Activated CD4-positive, CD25-positive, alpha-beta regulatory T cell (primary cell): Measurements from ENCODE around the gene SLC10A4.

Experiments
- DNase-seq, 4 experiments: peaks; one replicate each; lab custom pipeline; 2025; lab: John Stamatoyannopoulos, UW

SLC10A4 gene

DNA sequence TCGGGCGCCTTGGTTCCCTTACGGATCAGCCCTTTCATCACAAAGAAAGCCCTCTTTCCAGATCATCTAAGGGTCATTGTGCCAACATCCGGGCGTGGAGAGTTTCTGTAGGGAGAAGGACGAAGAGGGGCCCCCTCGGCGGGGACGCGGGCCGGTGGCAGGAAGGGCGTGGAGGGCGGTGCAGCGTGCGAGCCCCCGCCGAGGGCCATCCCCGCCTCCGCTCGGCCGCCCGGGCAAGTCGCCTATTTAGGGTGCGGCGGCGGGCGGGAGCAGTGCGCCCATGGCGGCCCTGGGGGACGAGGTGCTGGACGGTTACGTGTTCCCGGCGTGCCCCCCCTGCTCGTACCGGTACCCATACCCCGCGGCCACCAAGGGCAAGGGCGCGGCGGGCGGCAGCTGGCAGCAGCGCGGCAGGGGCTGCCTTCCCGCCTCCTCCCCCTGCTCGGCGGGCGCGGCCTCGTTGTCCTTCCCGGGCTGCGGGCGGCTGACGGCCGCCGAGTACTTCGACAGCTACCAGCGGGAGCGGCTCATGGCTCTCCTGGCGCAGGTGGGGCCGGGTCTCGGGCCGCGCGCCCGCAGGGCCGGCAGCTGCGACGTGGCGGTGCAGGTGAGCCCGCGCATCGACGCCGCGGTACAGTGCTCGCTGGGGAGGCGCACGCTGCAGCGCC, 7.0 kb downstream of the SLC10A4 start, which contains the start of gene ZAR1:
TSS of gene ZAR1 (plus strand) at position 241 of the 668 bp plus-strand sequence. CDS start at position 281, 40 bp downstream.
- no peak for DNase-seq

GRCh38 chr4:48490680-48491513, 7.8 kb downstream of the SLC10A4 start:
- DNase-seq, result no peak

GRCh38 chr4:48491514-48492176, 8.5 kb downstream of the SLC10A4 start:
- no peak for DNase-seq

GRCh38 chr4:48493452-48494100, 10.4 kb downstream of the SLC10A4 start:
- DNase-seq, result no peak

GRCh38 chr4:48495941-48496340, 12.8 kb downstream of the SLC10A4 start:
- no peak for DNase-seq

- no peak for DNase-seq
These were observed 15.8 kb downstream of the SLC10A4 start for GRCh38 chr4:48498895-48499294.

DNA sequence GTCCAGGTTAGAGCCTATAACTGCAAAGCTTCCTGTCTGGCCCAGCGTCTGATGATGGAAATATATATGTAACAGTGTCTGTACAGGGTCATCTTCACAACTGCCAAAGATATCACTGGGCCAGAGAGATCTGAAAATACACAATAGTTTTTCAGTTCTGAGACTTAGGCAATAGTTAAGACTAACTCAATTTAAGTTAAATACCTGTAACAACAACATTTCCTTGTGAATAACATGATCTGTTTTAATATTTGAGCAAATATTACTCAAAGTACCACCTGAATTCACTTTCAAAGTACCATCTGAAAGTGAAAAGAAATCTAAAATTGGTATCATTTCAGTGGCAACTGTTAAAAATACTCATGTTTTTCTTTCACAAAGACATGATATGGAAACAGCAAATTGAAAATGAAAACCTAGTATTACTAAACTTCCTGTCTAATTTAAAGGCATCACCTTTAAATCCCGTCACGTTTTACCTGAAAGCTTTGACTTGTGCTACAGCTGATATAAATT, 16.5 kb downstream of the SLC10A4 start:
- no peak for DNase-seq

- no peak for DNase-seq
These were observed 20.3 kb downstream of the SLC10A4 start for GRCh38 chr4:48503233-48504025.

DNA sequence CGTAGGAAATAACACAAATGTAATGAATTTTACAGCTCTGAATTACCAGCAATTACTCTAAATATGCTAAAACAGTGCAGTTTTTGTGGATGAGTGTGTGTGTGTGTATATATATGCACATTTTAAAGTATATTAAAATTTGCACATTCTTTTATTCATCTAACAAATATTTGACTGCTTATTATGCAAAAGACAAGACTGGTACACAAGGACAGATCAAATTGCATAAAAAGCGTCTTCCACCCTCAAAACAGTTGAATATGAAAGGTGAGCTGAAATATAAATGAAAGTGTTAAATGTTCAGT, 20.8 kb downstream of the SLC10A4 start:
- DNase-seq, result no peak

- no peak for DNase-seq
These were observed 21.2 kb downstream of the SLC10A4 start for GRCh38 chr4:48504352-48504751.

- DNase-seq, result no peak
These were observed 23.6 kb downstream of the SLC10A4 start for GRCh38 chr4:48506716-48507115.

DNA sequence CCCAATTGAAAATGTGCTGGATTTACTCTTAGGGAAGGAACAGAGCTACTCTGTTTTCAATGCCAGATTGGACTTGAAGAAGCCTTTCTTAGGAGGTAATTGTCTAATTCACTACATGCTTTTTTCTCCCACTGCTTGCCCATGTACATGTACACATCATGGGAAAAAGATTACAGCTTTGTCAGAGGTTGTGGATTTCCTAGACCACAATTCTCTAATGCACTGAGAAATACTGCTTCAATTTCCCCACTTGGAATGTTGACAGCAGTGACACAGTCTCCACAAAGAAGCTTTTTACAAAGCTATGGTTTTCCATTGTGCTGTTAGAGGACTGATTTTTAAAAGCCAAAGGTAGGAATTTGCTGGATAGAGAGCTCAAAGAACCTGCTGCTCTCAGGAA, 26.4 kb downstream of the SLC10A4 start:
- DNase-seq, result no peak

DNA sequence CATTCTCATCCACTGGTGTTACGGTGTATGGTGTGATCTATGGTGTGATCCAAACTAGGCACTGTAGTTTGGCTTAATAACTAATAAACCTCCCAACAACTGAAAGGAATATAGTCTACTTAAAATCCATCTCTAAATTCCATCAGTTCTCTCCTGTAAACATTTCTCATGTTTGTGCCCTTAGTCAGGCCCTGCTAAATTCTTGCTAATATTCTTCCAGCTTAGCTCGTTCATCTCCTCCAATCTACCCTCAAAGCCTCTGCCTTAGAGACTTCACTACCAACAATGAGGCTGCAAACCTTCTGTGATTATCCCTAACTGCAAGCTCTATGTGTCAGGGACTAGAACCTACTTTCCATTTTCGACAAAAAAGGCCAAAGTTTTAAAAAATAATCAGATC, 35.0 kb downstream of the SLC10A4 start:
- DNase-seq, result no peak

- no peak for DNase-seq
These were observed 43.3 kb downstream of the SLC10A4 start for GRCh38 chr4:48526406-48526805.

DNA sequence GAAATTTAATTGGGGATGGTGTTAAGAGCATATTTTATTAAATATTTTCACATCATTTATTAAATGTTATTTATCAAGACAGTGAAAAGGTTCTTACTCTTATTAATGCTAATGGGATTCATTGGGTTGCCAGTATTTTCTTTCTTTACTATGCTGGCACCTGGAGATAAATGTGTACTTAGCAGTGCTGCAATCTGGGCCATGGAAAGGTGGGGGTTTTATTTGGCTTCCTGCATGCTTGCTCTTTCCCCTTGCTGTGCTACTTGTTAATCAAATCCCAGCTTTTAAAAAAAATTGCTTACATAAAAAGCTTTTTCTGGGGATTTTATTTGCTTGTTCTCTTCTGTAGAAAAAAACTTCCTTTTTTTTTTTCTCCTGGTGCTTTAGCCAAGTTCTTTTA, 55.2 kb downstream of the SLC10A4 start:
- DNase-seq, result no peak
